ENCODE measurements around the gene SHC3. TPM values are rescaled to one million over a fixed set of nuclear protein-coding genes. Genes with fewer than 3 reads are reported as not detected.

The SHC3 gene
- total RNA-seq, 1 experiment from 2014 or later = 1.8 TPM

GRCh38 chr9:89137542-89138462 lies 40.8 kb downstream of the SHC3 start:
- Mint-ChIP-seq H3K9me3 (peaks cover 17 to 31% of the 10 kb centered on the region in 2 experiments), H3K36me3 (ENCODE audit: insufficient read depth in 1 of 3, low read depth in 3 of 3) (peaks cover 3 to 6% (median 5%) of the 10 kb centered on the region in 3 experiments; a peak in 4 of 7 replicates), H3K4me1 (peaks cover 4 to 14% of the 10 kb centered on the region in 2 experiments), H3K27ac (no peak overlapping the region), H3K4me3 (no peak overlapping the region), H3K27me3 (ENCODE audit: low read depth) (peaks cover 1% of the 10 kb centered on the region; the same call in 1 of the 2 replicates)
- Histone ChIP-seq H4K91ac (ENCODE audit: insufficient read length, low read depth, low read length) (no peak overlapping the region), H4K5ac (ENCODE audit: insufficient read length, low read depth, low read length) (no peak overlapping the region), H4K20me1 (ENCODE audit: control insufficient read depth, insufficient read depth, insufficient read length) (no peaks in the 10 kb centered on the region), H2BK20ac (ENCODE audit: low read depth, low read length, poor library complexity, severe bottlenecking) (no peak overlapping the region), H2AK5ac (ENCODE audit: insufficient read length, low read length) (no peak overlapping the region), H3K79me2 (ENCODE audit: insufficient read depth, low read length) (no peaks in the 10 kb centered on the region), H3K14ac (ENCODE audit: insufficient read depth, low read length) (no peak overlapping the region), H2BK15ac (ENCODE audit: low read depth, low read length) (no peak overlapping the region), H3K4me1 (ENCODE audit: insufficient read depth, low read length) (peaks cover 4% of the 10 kb centered on the region; the same call in 1 of the 2 replicates), H3K18ac (ENCODE audit: insufficient read length, low read depth, low read length) (no peak overlapping the region), H3K27ac (ENCODE audit: insufficient read length, low read depth, low read length) (no peak overlapping the region), H3K27me3 (ENCODE audit: insufficient read depth, low read length) (no peaks in the 10 kb centered on the region), H3K23me2 (ENCODE audit: insufficient read length, low read depth, low read length, poor library complexity, severe bottlenecking) (no peaks in the 10 kb centered on the region), H3K9ac (ENCODE audit: extremely low read depth, insufficient read length, low read length) (no peak overlapping the region), H2AFZ (ENCODE audit: low read length) (no peak overlapping the region), H4K8ac (replicated peaks; ENCODE audit: insufficient read length, low read depth, low read length) (no peak overlapping the region), H2BK5ac (ENCODE audit: insufficient read length, low read length) (no peak overlapping the region), H3K79me1 (ENCODE audit: insufficient read depth, low read depth, low read length, poor library complexity, severe bottlenecking) (no peaks in the 10 kb centered on the region), H2BK120ac (ENCODE audit: low read depth, low read length, poor library complexity, severe bottlenecking) (no peak overlapping the region), H3K23ac (ENCODE audit: insufficient read length, low read depth, low read length) (no peak overlapping the region), H2BK12ac (ENCODE audit: insufficient read length, low read depth, low read length) (no peak overlapping the region), H3K9me3 (ENCODE audit: control insufficient read depth, low read depth, low read length) (no peaks in the 10 kb centered on the region), H3K4ac (ENCODE audit: low read depth, low read length) (no peak overlapping the region), H3T11ph (ENCODE audit: low read length) (no peak overlapping the region), H3K4me2 (ENCODE audit: insufficient read depth, insufficient read length, low read length) (no peak overlapping the region), H3K56ac (ENCODE audit: insufficient read length, low read depth, low read length) (no peak overlapping the region)
- no peak for TF ChIP-seq CTCF (conservative IDR thresholded peaks at IDR 0.05)
- no CpG with 5 or more reads among the region's 8 CpGs for WGBS (ENCODE audit: extremely low coverage, insufficient read length, low lambda C conversion rate)
- DNase-seq = no peak

All from H9 (cell line).